Osteocyte (in vitro differentiated cells): ENCODE data around the gene CAMSAP1. TPM values are rescaled to one million over a fixed set of nuclear protein-coding genes. Genes with fewer than 3 reads are reported as not detected.

Experiments used
- DNase-seq: peaks from one replicate; pipeline ENCODE4 v3.0.0; 2021; ENCODE audit warnings: mixed read lengths; ENCODE audit not compliant: unreplicated experiment; ENCODE audit errors: extremely low spot score
- H3K27ac Mint-ChIP-seq: one replicate; pipeline ENCODE4 v1.8.0; 2021; ENCODE audit warnings: mild to moderate bottlenecking, mixed read lengths; ENCODE audit not compliant: unreplicated experiment
- H3K27me3 Mint-ChIP-seq: one replicate; pipeline ENCODE4 v1.8.0; 2021; ENCODE audit warnings: mixed read lengths; ENCODE audit not compliant: unreplicated experiment
- H3K36me3 Mint-ChIP-seq: one replicate; pipeline ENCODE4 v1.8.0; 2021; ENCODE audit warnings: mixed read lengths; ENCODE audit not compliant: unreplicated experiment
- H3K4me1 Mint-ChIP-seq: one replicate; pipeline ENCODE4 v1.8.0; 2021; ENCODE audit warnings: mixed read lengths; ENCODE audit not compliant: unreplicated experiment
- H3K4me3 Mint-ChIP-seq: one replicate; pipeline ENCODE4 v1.8.0; 2021; ENCODE audit warnings: mild to moderate bottlenecking, moderate library complexity, mixed read lengths; ENCODE audit not compliant: unreplicated experiment
- H3K9me3 Mint-ChIP-seq: one replicate; pipeline ENCODE4 v1.8.0; 2021; ENCODE audit warnings: mixed read lengths; ENCODE audit not compliant: unreplicated experiment
- CTCF ChIP-seq: fragments of 200-600 bp; sonication (generic); IDR thresholded peaks from 2 replicates; pipeline ENCODE4 v1.5.0; 2021; ENCODE audit warnings: antibody characterized with exemption, mild to moderate bottlenecking, moderate library complexity
- total RNA-seq: library from RNA; stranded (reverse); gene quantifications from 2 replicates; pipeline ENCODE4 v1.2.1, GENCODE V29; 2021

The CAMSAP1 gene
- total RNA-seq, 1 donor from 2014 or later: 34.4 TPM

- peaks cover 5% of the 10 kb centered on the region for H3K4me1 Mint-ChIP-seq
- H3K4me3 Mint-ChIP-seq: no peak overlapping the region
- no peak for DNase-seq
- peaks cover 50% of the 10 kb centered on the region for H3K36me3 Mint-ChIP-seq
- H3K27ac Mint-ChIP-seq: no peak overlapping the region
- no peak for TF ChIP-seq CTCF
- no peaks in the 10 kb centered on the region for H3K9me3 Mint-ChIP-seq
- H3K27me3 Mint-ChIP-seq: no peaks in the 10 kb centered on the region
Measured at GRCh38 chr9:135810806-135811575, 96.4 kb downstream of the CAMSAP1 start.

GRCh38 chr9:135809166-135809565 lies 98.2 kb downstream of the CAMSAP1 start:
- Mint-ChIP-seq H3K27ac (no peak overlapping the region), H3K4me1 (peaks cover 16% of the 10 kb centered on the region)

GRCh38 chr9:135805422-135806022 lies 101.8 kb downstream of the CAMSAP1 start:
- H3K4me1 Mint-ChIP-seq: peaks cover 16% of the 10 kb centered on the region
- H3K36me3 Mint-ChIP-seq: peaks cover 16% of the 10 kb centered on the region
- H3K27me3 Mint-ChIP-seq: no peaks in the 10 kb centered on the region
- H3K4me3 Mint-ChIP-seq: no peak overlapping the region
- H3K27ac Mint-ChIP-seq: no peak overlapping the region
- no peak for DNase-seq
- H3K9me3 Mint-ChIP-seq: no peaks in the 10 kb centered on the region
- no peak for TF ChIP-seq CTCF

More at GRCh38 chr9:135809166-135809565, 98.2 kb downstream of the CAMSAP1 start:
- DNase-seq: no peak
- Mint-ChIP-seq H3K9me3 (no peaks in the 10 kb centered on the region), H3K4me3 (no peak overlapping the region), H3K36me3 (peaks cover 43% of the 10 kb centered on the region), H3K27me3 (no peaks in the 10 kb centered on the region)
- no peak for TF ChIP-seq CTCF

GRCh38 chr9:135804581-135805421 lies 102.5 kb downstream of the CAMSAP1 start:
- H3K9me3 Mint-ChIP-seq: no peaks in the 10 kb centered on the region
- no peak overlapping the region for H3K27ac Mint-ChIP-seq
- no peak for TF ChIP-seq CTCF
- no peaks in the 10 kb centered on the region for H3K27me3 Mint-ChIP-seq
- no peak for DNase-seq
- H3K36me3 Mint-ChIP-seq: peaks cover 11% of the 10 kb centered on the region
- H3K4me3 Mint-ChIP-seq: no peak overlapping the region
- H3K4me1 Mint-ChIP-seq: peaks cover 15% of the 10 kb centered on the region

- no peaks in the 10 kb centered on the region for H3K9me3 Mint-ChIP-seq
- no peak overlapping the region for H3K27ac Mint-ChIP-seq
- H3K27me3 Mint-ChIP-seq: no peaks in the 10 kb centered on the region
- H3K4me3 Mint-ChIP-seq: no peak overlapping the region
- DNase-seq: no peak
- peaks cover 13% of the 10 kb centered on the region for H3K4me1 Mint-ChIP-seq
- no peak for TF ChIP-seq CTCF
- H3K36me3 Mint-ChIP-seq: peaks cover 6% of the 10 kb centered on the region
Measured at GRCh38 chr9:135803441-135803840, 103.9 kb downstream of the CAMSAP1 start.
